Suppressor macrophage (primary cell): ENCODE results near the gene CSRNP3.
"Not testable (repeated sequence)": the region's sequence is repeated elsewhere in the genome, so short reads cannot be mapped to it uniquely, and the experiment has no call there.

Experiments
- DNase-seq, 4 experiments: peaks; one replicate each; pipeline ENCODE4 v3.0.0-alpha.2; 2020 to 2022

CSRNP3 gene

GRCh38 chr2:165639504-165639903 is 170.0 kb downstream of the CSRNP3 start:
- DNase-seq, result no peak

GRCh38 chr2:165640247-165640929 is 170.9 kb downstream of the CSRNP3 start:
- no peak for DNase-seq

GRCh38 chr2:165645930-165646831 is 176.7 kb downstream of the CSRNP3 start:
- DNase-seq, result peak in 3 of 4 experiments; percentile 6 to 24 (median 16)

DNA sequence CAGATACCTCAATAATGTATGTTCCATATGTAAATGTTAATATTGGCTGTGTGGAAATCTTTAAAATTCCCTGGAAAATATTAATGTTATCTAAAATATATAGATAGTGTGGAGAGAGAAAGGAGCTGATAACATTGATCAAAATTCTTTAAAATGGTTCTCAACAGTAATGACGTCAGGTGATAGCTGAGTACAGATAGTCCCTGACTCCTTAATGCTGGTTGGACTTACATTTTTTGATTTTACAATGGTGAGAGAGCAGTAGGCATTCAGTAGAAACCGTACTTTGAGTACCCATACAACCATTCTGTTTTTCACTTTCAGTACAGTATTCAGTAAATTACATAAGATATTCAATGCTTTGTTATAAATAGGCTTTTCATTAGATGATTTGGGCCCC is 177.9 kb downstream of the CSRNP3 start:
- no peak for DNase-seq

DNA sequence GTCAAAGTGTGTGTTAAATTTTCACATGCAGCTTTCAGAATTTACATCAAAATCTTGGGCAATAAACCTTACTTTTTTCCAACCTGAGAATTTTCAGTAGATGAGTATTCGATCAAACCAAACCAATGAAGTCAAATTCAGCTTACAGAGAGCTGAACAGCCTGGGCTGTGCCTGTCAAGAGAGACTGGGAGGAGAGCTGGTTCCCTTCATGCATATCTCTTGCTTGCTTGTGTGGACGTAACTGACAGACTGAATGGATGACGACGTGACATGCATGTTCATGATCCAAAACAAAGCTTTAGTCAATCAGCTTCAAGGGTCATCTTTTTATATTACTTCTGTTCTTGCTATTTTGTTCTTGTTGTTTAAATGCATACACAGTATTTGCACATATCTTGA is 179.3 kb downstream of the CSRNP3 start:
- no peak for DNase-seq

GRCh38 chr2:165651233-165651632 is 181.7 kb downstream of the CSRNP3 start:
- DNase-seq, result no peak

DNA sequence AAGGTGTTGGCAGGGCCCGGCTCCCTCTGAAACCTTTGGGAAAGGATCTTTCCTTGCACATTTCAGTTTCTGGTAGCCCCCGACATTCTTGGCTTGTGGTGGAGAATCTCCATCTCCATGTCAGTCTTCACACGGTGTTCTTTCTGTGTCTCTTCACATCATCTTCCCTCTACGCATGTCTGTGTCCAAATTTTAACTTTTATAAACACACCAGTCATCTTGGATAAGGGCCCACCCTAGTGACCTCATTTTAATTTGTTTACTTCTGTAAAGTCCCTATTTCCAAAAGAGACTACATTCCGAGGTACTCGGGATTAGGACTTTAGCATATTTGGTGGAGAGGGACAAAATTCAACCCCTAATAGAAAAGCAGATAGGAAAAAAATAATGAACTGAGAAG is 186.2 kb downstream of the CSRNP3 start:
- no peak for DNase-seq

DNA sequence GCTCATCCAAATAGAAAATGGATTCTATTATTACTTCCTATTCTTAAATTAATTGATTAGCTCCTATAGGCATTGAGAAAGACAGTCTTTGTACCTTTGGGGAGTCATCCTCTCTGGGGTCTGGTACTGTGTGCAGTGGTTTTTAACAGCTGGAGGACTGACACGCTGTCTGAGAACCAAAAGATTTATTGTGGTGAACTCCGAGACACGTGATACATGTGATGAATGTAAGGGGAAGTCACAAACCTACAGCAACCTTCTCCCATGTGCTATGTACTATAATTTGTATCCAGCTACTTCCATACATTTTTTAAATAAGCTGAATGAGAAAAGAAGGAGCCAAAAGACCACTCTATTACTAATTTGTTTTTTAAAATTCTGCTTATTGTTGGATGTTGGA is 190.9 kb downstream of the CSRNP3 start:
- DNase-seq, result peak in 1 of 4 experiments; percentile 2

- DNase-seq, result no peak
Measured at GRCh38 chr2:165662720-165663119, 193.2 kb downstream of the CSRNP3 start.

- DNase-seq, result no peak
Measured at GRCh38 chr2:165665614-165666013, 196.1 kb downstream of the CSRNP3 start.

- not testable (repeated sequence) for DNase-seq
Measured at GRCh38 chr2:165666073-165666472, 196.6 kb downstream of the CSRNP3 start.

GRCh38 chr2:165666605-165667004 is 197.1 kb downstream of the CSRNP3 start:
- no peak for DNase-seq

- DNase-seq, result no peak
Measured at GRCh38 chr2:165667375-165667774, 197.9 kb downstream of the CSRNP3 start.

DNA sequence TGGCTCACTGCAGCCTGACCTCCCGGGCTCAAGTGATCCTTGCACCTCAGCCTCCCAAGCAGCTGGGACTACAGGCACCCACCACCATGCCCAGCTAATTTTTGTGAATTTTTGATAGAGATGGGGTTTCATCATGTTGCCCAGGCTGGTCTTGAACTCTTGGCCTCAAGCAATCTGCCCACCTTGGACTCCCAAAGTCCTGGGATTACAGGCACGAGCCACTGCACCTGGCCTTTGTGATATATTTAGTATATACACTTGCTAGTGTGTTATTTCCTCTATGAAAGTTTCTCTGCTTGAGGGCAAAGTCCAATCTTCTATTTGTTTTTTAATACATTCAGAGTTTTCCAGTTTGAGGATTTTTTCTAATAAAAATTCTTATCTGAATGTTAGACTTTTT is 205.3 kb downstream of the CSRNP3 start:
- DNase-seq, result no peak

DNA sequence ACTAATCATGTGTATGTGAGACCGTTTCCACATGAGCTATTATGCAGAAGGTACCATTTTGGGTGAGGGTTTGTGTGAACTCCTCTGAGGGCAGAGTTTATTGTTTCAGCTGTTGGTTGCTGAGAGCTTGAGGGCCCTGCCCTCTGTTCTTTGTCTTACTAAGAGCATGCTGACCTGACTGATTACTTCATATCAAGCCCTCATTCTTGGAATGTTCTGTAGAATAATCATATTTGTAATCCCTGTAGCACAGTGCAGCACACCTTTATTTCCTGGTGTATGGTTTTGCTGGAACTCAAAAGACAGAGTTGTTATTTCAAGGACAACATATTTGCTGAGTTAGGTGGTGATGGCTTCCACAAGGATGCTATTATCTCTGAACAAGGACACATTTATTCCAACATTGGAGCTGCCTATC is 206.1 kb downstream of the CSRNP3 start:
- no peak for DNase-seq

DNA sequence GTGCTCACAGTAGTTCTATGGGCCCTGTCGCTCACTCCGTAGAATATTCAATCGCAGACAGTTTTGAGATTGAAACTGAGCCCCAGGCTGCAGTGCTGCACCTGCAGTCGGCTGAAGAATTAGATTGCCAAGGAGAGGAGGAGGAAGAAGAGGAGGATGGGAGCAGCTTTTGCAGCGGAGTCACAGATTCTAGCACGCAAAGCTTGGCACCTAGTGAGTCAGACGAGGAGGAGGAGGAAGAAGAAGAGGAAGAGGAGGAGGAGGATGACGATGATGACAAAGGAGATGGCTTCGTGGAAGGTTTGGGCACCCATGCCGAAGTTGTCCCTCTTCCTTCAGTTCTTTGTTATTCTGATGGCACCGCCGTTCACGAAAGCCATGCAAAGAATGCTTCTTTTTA is 209.4 kb downstream of the CSRNP3 start:
- no peak for DNase-seq

DNA sequence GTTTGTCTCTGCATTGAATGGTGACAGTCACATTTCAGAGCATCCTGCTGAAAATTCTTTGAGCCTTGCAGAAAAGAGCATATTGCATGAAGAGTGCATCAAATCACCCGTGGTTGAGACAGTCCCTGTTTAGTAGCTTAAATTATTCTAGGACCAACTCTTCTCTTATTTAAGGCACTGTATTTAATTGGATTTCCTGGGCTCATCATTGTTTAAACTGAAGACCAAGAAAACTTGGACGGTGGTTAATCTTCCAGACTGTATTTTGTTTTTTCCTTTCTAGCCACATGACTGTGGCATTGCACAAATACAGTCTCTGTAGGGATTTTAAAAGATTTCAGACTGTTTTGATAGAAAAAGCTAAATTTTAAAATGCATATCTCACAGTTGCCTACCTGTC is 210.1 kb downstream of the CSRNP3 start:
- DNase-seq, result no peak

- DNase-seq, result no peak
Measured at GRCh38 chr2:165681841-165682240, 212.3 kb downstream of the CSRNP3 start.

- DNase-seq, result no peak
Measured at GRCh38 chr2:165682546-165682945, 213.0 kb downstream of the CSRNP3 start.

DNA sequence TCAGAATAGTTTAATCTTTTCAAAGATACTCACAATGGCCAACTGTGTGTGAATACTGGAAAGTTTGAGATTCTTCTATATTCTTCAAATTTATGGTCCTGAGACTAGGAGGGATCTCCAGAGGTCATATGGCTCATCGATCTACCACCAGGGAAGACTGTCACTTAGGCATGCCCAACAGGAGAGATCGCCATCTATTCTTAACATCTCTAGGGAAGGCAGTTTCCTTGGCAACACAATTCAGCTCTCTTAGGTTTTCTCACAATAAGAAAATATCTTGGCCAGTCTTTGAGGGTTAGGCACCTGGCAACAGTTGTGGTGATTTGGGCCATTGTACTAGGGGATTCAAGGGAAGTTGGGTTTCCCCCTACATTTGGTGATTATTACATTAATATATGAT is 217.3 kb downstream of the CSRNP3 start:
- no peak for DNase-seq

DNA sequence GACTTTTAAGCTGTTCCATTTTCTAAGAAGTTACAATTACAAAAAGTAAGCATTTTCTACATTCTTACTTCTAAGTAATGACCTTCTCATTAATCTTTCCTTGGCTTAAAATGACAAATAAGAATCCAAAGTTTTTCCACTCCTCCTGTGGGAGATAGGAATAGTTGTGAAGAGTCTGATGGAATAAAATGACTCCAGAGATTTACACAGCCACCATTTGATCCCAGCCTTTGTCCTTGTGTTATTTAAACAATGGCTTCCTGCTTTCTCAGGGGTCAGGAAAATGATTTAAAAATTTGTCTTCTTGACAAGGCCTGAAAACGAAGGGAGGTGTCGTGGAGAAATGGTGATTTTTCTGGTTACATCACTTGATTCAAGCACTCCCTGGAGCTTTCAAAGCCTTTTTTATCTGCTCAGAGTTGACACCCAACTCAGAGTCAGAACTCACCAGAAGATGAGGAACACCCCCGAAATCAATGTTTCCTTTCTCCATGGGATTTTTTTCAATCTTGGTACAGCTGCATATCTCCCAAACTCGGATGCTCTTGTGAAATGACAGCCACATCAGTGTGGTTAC is 218.0 kb downstream of the CSRNP3 start:
- DNase-seq, result no peak

- DNase-seq, result no peak
Measured at GRCh38 chr2:165691615-165692014, 222.1 kb downstream of the CSRNP3 start.

DNA sequence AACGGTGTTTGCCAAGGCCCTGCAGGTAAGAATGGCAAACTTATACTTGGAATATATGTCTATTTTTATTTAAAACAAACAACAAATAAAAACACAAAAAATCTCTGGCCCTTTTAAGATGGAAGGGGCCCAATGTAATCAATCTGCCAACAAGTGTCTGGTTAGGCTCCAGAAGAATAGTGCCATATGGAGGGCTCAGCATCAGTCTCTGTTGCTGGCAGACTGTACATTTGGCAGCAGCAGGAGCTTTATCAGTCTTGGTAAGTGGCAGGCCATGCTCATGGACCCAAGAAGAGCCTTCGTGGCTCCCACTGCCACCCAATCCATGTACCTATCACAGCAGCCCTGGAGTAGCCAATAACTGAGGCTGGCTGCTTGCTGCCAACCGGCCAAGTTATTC is 223.4 kb downstream of the CSRNP3 start:
- no peak for DNase-seq

GRCh38 chr2:165693838-165694237 is 224.3 kb downstream of the CSRNP3 start:
- no peak for DNase-seq
